ENCODE measurements around the gene C11orf58. TPM values are rescaled to one million over a fixed set of nuclear protein-coding genes. Genes with fewer than 3 reads are reported as not detected.

The C11orf58 gene
- total RNA-seq, 1 donor from 2014 or later: 148 TPM

- peak overlapping the region; percentile 34 for H3K4me3 Mint-ChIP-seq
- no peaks in the 10 kb centered on the region for H3K27me3 Mint-ChIP-seq
- H3K4me1 Mint-ChIP-seq (ENCODE audit: unreplicated experiment): peaks cover 31% of the 10 kb centered on the region
- H3K36me3 Mint-ChIP-seq: peaks cover 4% of the 10 kb centered on the region
- H3K9me3 Mint-ChIP-seq: no peaks in the 10 kb centered on the region
- TF ChIP-seq CTCF (conservative IDR thresholded peaks at IDR 0.05): no peak
- no peak overlapping the region for H3K27ac Mint-ChIP-seq
- DNase-seq (ENCODE audit: extremely low spot score, unreplicated experiment): peak; percentile 32
These were observed 39.8 kb downstream of the C11orf58 start for GRCh38 chr11:16778286-16778685.

- no peak overlapping the region for H3K4me3 Mint-ChIP-seq
- peaks cover 4% of the 10 kb centered on the region for H3K36me3 Mint-ChIP-seq
- peaks cover 34% of the 10 kb centered on the region for H3K4me1 Mint-ChIP-seq (ENCODE audit: unreplicated experiment)
- H3K27ac Mint-ChIP-seq: peak overlapping the region; percentile 56
- peak; percentile 57 for DNase-seq (ENCODE audit: extremely low spot score, unreplicated experiment)
- no peak for TF ChIP-seq CTCF (conservative IDR thresholded peaks at IDR 0.05)
- no peaks in the 10 kb centered on the region for H3K27me3 Mint-ChIP-seq
- no peaks in the 10 kb centered on the region for H3K9me3 Mint-ChIP-seq
These were observed 40.4 kb downstream of the C11orf58 start for GRCh38 chr11:16778876-16779275.

- no peak for TF ChIP-seq CTCF (conservative IDR thresholded peaks at IDR 0.05)
- H3K9me3 Mint-ChIP-seq: no peaks in the 10 kb centered on the region
- peaks cover 37% of the 10 kb centered on the region for H3K4me1 Mint-ChIP-seq (ENCODE audit: unreplicated experiment)
- H3K27ac Mint-ChIP-seq: peak overlapping the region; percentile 56
- no peak overlapping the region for H3K4me3 Mint-ChIP-seq
- peak; percentile 24 for DNase-seq (ENCODE audit: extremely low spot score, unreplicated experiment)
- peaks cover 7% of the 10 kb centered on the region for H3K36me3 Mint-ChIP-seq
- no peaks in the 10 kb centered on the region for H3K27me3 Mint-ChIP-seq
These were observed 41.0 kb downstream of the C11orf58 start for GRCh38 chr11:16779436-16779835.

- H3K27ac Mint-ChIP-seq: peak overlapping the region; percentile 61
- H3K9me3 Mint-ChIP-seq: no peaks in the 10 kb centered on the region
- H3K4me1 Mint-ChIP-seq (ENCODE audit: unreplicated experiment): peaks cover 33% of the 10 kb centered on the region
- DNase-seq (ENCODE audit: extremely low spot score, unreplicated experiment): peak; percentile 52
- no peaks in the 10 kb centered on the region for H3K27me3 Mint-ChIP-seq
- H3K36me3 Mint-ChIP-seq: peaks cover 7% of the 10 kb centered on the region
- no peak for TF ChIP-seq CTCF (conservative IDR thresholded peaks at IDR 0.05)
- H3K4me3 Mint-ChIP-seq: no peak overlapping the region
These were observed 41.7 kb downstream of the C11orf58 start for GRCh38 chr11:16780146-16780545.

- Mint-ChIP-seq H3K36me3 (peaks cover 12% of the 10 kb centered on the region), H3K27ac (peak overlapping the region; percentile 61), H3K4me3 (no peak overlapping the region), H3K4me1 (ENCODE audit: unreplicated experiment) (peaks cover 38% of the 10 kb centered on the region), H3K27me3 (no peaks in the 10 kb centered on the region), H3K9me3 (no peaks in the 10 kb centered on the region)
- no peak for TF ChIP-seq CTCF (conservative IDR thresholded peaks at IDR 0.05)
- DNase-seq (ENCODE audit: extremely low spot score, unreplicated experiment): no peak
These were observed 42.5 kb downstream of the C11orf58 start for GRCh38 chr11:16780698-16781550.

All from type B pancreatic cell (in vitro differentiated cells).